H1 (cell line): ENCODE results near the gene RWDD3. TPM values are rescaled to one million over a fixed set of nuclear protein-coding genes. Genes with fewer than 3 reads are reported as not detected.

Experiments
- BACH1 ChIP-seq: IDR thresholded peaks from 2 replicates; pipeline ENCODE4 v1.6.1; 2012; ENCODE audit warnings: low read length, improper control_type of control experiment
- CBX5 ChIP-seq: fragments of 300-800, 300-1000 bp; sonication (generic); IDR thresholded peaks from 2 replicates; pipeline ENCODE4 v1.7.1; 2016; ENCODE audit warnings: antibody characterized with exemption, low read length, low read depth
- CTCF ChIP-seq, 3 experiments: IDR thresholded peaks; 1 replicate in 2 of 3; 2 replicates in 1 of 3; pipeline versions ENCODE4 v1.5.1 to v1.6.1; 2011; ENCODE audit warnings: low read length in 3 of 3, mild to moderate bottlenecking in 3 of 3, inconsistent platforms in 2 of 3, low read depth in 1 of 3, moderate library complexity in 1 of 3; ENCODE audit not compliant: insufficient read depth in 1 of 3; ENCODE audit errors: control extremely low read depth in 1 of 3
- PHF8 ChIP-seq: fragments of 200-600 bp; sonication (generic); conservative IDR thresholded peaks from 2 replicates; pipeline ENCODE4 v1.7.1; 2012; ENCODE audit warnings: low read depth, mild to moderate bottlenecking, inconsistent platforms, low read length, moderate library complexity
- POLR2AphosphoS5 ChIP-seq: IDR thresholded peaks from 2 replicates; pipeline ENCODE4 v1.6.1; 2011; ENCODE audit warnings: low read depth, low read length
- TAF7 ChIP-seq: optimal IDR thresholded peaks from 2 replicates; pipeline ENCODE3; 2011; ENCODE audit warnings: low read depth, mild to moderate bottlenecking, inconsistent platforms, low read length, moderate library complexity, borderline replicate concordance
- polyA plus RNA-seq, 7 experiments: library from polyadenylated mRNA; depleted of rRNA in 3 of 7; stranded (reverse) in 5 of 7; unstranded in 2 of 7; fragments of >200 nt in 5 of 7; fragments of 200-250 nt in 2 of 7; gene quantifications; 1 replicate in 5 of 7; 2 replicates in 1 of 7; 4 replicates in 1 of 7; pipeline versions ENCODE4 v1.2.1 to v1.2.3, GENCODE V29; 2011 to 2013; ENCODE audit warnings: missing spikeins in 2 of 7, mixed read lengths in 2 of 7
- total RNA-seq: library from RNA; stranded (reverse); fragmentation: NEBNext Ultra II Directional; extraction: Animal tissue kit (Norgen Biotek cat#: 25700); gene quantifications from 2 replicates; pipeline ENCODE4 v1.2.1, GENCODE V29; 2021

The RWDD3 gene
- total and polyA plus RNA-seq, 2 of the 8 experiments (the other 6 are each of a cell fraction or from before 2014, with no cell fraction given): 7.9 to 14.5 TPM

DNA sequence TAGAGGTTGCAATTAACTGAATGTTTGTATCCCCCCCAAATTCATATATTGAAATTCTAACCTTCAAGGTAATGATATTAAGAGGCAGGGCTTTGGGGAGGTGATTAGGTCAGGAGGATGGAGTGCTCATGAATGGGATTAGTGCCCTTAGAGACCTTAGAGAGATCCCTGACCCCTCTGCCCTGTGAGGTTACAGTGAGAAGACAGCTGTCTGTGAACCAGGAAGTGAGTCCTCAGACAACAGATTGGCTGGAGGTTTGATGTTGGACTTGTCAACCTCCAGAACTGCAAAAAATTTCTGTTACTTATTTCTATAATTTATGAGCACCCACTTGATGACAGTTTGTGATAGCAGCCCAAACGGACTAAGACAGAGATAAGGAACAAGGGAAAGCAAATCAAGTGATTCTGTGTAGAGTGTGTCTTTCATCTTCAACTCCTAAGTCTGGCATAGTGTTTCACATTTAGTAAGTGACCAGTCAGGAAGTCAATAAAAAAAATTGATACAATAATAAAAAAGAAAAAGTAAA lies 30.0 kb upstream of the RWDD3 start (continued):
- no peak for TF ChIP-seq CTCF (IDR thresholded peaks at IDR 0.05; ENCODE audit: control extremely low read depth in 1 of 3, insufficient read depth in 1 of 3, low read depth in 1 of 3, low read length in 3 of 3)
- no peak for TF ChIP-seq CBX5
- TF ChIP-seq POLR2AphosphoS5: no peak
- no peak for TF ChIP-seq TAF7
- TF ChIP-seq PHF8: no peak
- no peak for TF ChIP-seq BACH1
